HEK293 (cell line): ENCODE measurements around the gene ZNF483.
A peak's percentile ranks its signal among the peaks of the same experiment; 100 is the strongest.

Experiments used
- AEBP2 ChIP-seq: fragments of 450-650 bp; formaldehyde crosslinking; IDR thresholded peaks from 2 replicates; pipeline ENCODE4 v1.5.1; 2016; ENCODE audit warnings: missing biosample characterization, missing genetic modification characterization, borderline replicate concordance
- GLI4 ChIP-seq: fragments of 450-650 bp; formaldehyde crosslinking; IDR thresholded peaks from 2 replicates; pipeline ENCODE4 v1.5.1; 2016; ENCODE audit warnings: missing biosample characterization, missing genetic modification characterization
- GLIS2 ChIP-seq: fragments of 450-650 bp; formaldehyde crosslinking; IDR thresholded peaks from 2 replicates; pipeline ENCODE4 v1.5.1; 2016; ENCODE audit warnings: missing biosample characterization, missing genetic modification characterization
- HOXA7 ChIP-seq: sonication (generic); formaldehyde crosslinking; IDR thresholded peaks from 2 replicates; pipeline ENCODE4 v1.8.1; 2022; ENCODE audit warnings: missing genetic modification reagents, borderline replicate concordance
- IKZF3 ChIP-seq: fragments of 450-650 bp; IDR thresholded peaks from 2 replicates; pipeline ENCODE4 v1.5.0; 2018; ENCODE audit warnings: missing biosample characterization, mild to moderate bottlenecking, missing genetic modification characterization, moderate library complexity
- MEIS1 ChIP-seq: sonication (generic); formaldehyde crosslinking; IDR thresholded peaks from 2 replicates; pipeline ENCODE4 v1.8.1; 2022; ENCODE audit warnings: missing genetic modification reagents, mild to moderate bottlenecking, borderline replicate concordance
- PATZ1 ChIP-seq: fragments of 450-650 bp; formaldehyde crosslinking; IDR thresholded peaks from 2 replicates; pipeline ENCODE4 v1.5.1; 2016; ENCODE audit warnings: missing biosample characterization, missing genetic modification characterization
- PRDM1 ChIP-seq: fragments of 450-650 bp; formaldehyde crosslinking; IDR thresholded peaks from 2 replicates; pipeline ENCODE4; 2016; ENCODE audit warnings: missing biosample characterization, missing genetic modification characterization
- SALL2 ChIP-seq: fragments of 450-650 bp; formaldehyde crosslinking; IDR thresholded peaks from 2 replicates; pipeline ENCODE4 v1.5.0; 2017; ENCODE audit warnings: missing biosample characterization, mild to moderate bottlenecking, missing genetic modification characterization, borderline replicate concordance
- SCRT1 ChIP-seq: fragments of 450-650 bp; formaldehyde crosslinking; IDR thresholded peaks from 2 replicates; pipeline ENCODE4 v1.5.1; 2016; ENCODE audit warnings: missing biosample characterization, missing genetic modification characterization, borderline replicate concordance
- SETDB1 ChIP-seq: IDR thresholded peaks from one replicate; pipeline ENCODE4 v1.6.1; 2017; ENCODE audit warnings: mild to moderate bottlenecking, low read length, moderate library complexity, mixed read lengths; ENCODE audit not compliant: insufficient read length
- WT1 ChIP-seq: fragments of 450-650 bp; formaldehyde crosslinking; IDR thresholded peaks from 2 replicates; pipeline ENCODE4 v1.5.1; 2016; ENCODE audit warnings: missing biosample characterization, missing genetic modification characterization
- ZBTB1 ChIP-seq: fragments of 450-650 bp; formaldehyde crosslinking; IDR thresholded peaks from 2 replicates; pipeline ENCODE4 v1.5.1; 2016; ENCODE audit warnings: missing biosample characterization, missing genetic modification characterization
- ZBTB20 ChIP-seq: fragments of 450-650 bp; formaldehyde crosslinking; IDR thresholded peaks from 2 replicates; pipeline ENCODE4 v1.5.1; 2016; ENCODE audit warnings: missing biosample characterization, missing genetic modification characterization
- ZFP3 ChIP-seq: fragments of 450-650 bp; formaldehyde crosslinking; IDR thresholded peaks from 2 replicates; pipeline ENCODE4 v1.5.1; 2016; ENCODE audit warnings: low read depth, missing biosample characterization, missing genetic modification characterization
- ZFP69B ChIP-seq: fragments of 450-650 bp; formaldehyde crosslinking; IDR thresholded peaks from 2 replicates; pipeline ENCODE4 v1.5.1; 2016; ENCODE audit warnings: missing biosample characterization, missing genetic modification characterization
- ZNF10 ChIP-seq: fragments of 450-650 bp; formaldehyde crosslinking; IDR thresholded peaks from 2 replicates; pipeline ENCODE4 v1.5.1; 2017; ENCODE audit warnings: missing biosample characterization, missing genetic modification characterization
- ZNF112 ChIP-seq: fragments of 450-650 bp; formaldehyde crosslinking; IDR thresholded peaks from 2 replicates; pipeline ENCODE4 v1.5.0; 2017; ENCODE audit warnings: missing biosample characterization, missing genetic modification characterization
- ZNF146 ChIP-seq: fragments of 450-650 bp; formaldehyde crosslinking; IDR thresholded peaks from 2 replicates; pipeline ENCODE4 v1.5.1; 2016; ENCODE audit warnings: missing biosample characterization, missing genetic modification characterization
- ZNF26 ChIP-seq: fragments of 450-650 bp; formaldehyde crosslinking; IDR thresholded peaks from 2 replicates; pipeline ENCODE4 v1.5.1; 2016; ENCODE audit warnings: missing biosample characterization, missing genetic modification characterization
- ZNF280C ChIP-seq: fragments of 450-650 bp; formaldehyde crosslinking; IDR thresholded peaks from 2 replicates; pipeline ENCODE4 v1.5.1; 2016; ENCODE audit warnings: missing biosample characterization, missing genetic modification characterization
- ZNF335 ChIP-seq: fragments of 450-650 bp; formaldehyde crosslinking; conservative IDR thresholded peaks from 2 replicates; pipeline ENCODE4 v1.5.1; 2016; ENCODE audit warnings: missing biosample characterization, missing genetic modification characterization
- ZNF341 ChIP-seq: fragments of 450-650 bp; formaldehyde crosslinking; IDR thresholded peaks from 2 replicates; pipeline ENCODE4; 2016; ENCODE audit warnings: low read depth, missing biosample characterization, missing genetic modification characterization
- ZNF350 ChIP-seq: fragments of 450-650 bp; formaldehyde crosslinking; IDR thresholded peaks from 2 replicates; pipeline ENCODE4 v1.5.0; 2017; ENCODE audit warnings: missing biosample characterization, mild to moderate bottlenecking, missing genetic modification characterization
- ZNF362 ChIP-seq: fragments of 450-650 bp; formaldehyde crosslinking; IDR thresholded peaks from 2 replicates; pipeline ENCODE4 v1.5.1; 2016; ENCODE audit warnings: missing biosample characterization, missing genetic modification characterization
- ZNF391 ChIP-seq: fragments of 450-650 bp; formaldehyde crosslinking; IDR thresholded peaks from 2 replicates; pipeline ENCODE4 v1.5.1; 2016; ENCODE audit warnings: low read depth, missing biosample characterization, missing genetic modification characterization, borderline replicate concordance
- ZNF555 ChIP-seq: fragments of 450-650 bp; formaldehyde crosslinking; conservative IDR thresholded peaks from 2 replicates; pipeline ENCODE4 v1.5.1; 2017; ENCODE audit warnings: missing biosample characterization, mild to moderate bottlenecking, missing genetic modification characterization, inconsistent platforms
- ZNF629 ChIP-seq: fragments of 450-650 bp; formaldehyde crosslinking; IDR thresholded peaks from 2 replicates; pipeline ENCODE4 v1.5.1; 2017; ENCODE audit warnings: missing biosample characterization, missing genetic modification characterization
- ZNF645 ChIP-seq: fragments of 450-650 bp; formaldehyde crosslinking; IDR thresholded peaks from 2 replicates; pipeline ENCODE4; 2016; ENCODE audit warnings: missing biosample characterization, missing genetic modification characterization
- ZNF76 ChIP-seq: fragments of 450-650 bp; formaldehyde crosslinking; IDR thresholded peaks from 2 replicates; pipeline ENCODE4; 2016; ENCODE audit warnings: low read depth, missing biosample characterization, missing genetic modification characterization, borderline replicate concordance
- ZNF843 ChIP-seq: fragments of 450-650 bp; formaldehyde crosslinking; IDR thresholded peaks from 2 replicates; pipeline ENCODE4 v1.5.1; 2016; ENCODE audit warnings: missing biosample characterization, missing genetic modification characterization

ZNF483 gene

GRCh38 chr9:111482694-111483438 lies 42.1 kb upstream of the ZNF483 start (continued):
- TF ChIP-seq AEBP2 (tag by site-specific recombination) (no peak), ZNF280C (tag by site-specific recombination) (no peak), SALL2 (no peak), ZNF112 (tag by site-specific recombination) (no peak), ZNF350 (tag by site-specific recombination) (no peak), GLIS2 (tag by site-specific recombination) (peak; percentile 55; the same call in 1 of the 2 replicates), ZFP69B (tag by site-specific recombination) (no peak), ZFP3 (tag by site-specific recombination) (no peak), HOXA7 (no peak), GLI4 (tag by site-specific recombination) (no peak), ZBTB1 (tag by site-specific recombination) (no peak), ZNF843 (tag by site-specific recombination) (no peak), WT1 (no peak), ZNF76 (tag by site-specific recombination) (peak; percentile 74), PATZ1 (tag by site-specific recombination) (peak; percentile 67; the same call in 1 of the 2 replicates), ZNF391 (tag by site-specific recombination) (no peak), ZNF362 (tag by site-specific recombination) (no peak), ZBTB20 (tag by site-specific recombination) (peak; percentile 92), ZNF146 (tag by site-specific recombination) (0 out of 2 replicates have a peak, but pooled peaks have one; percentile 2), ZNF335 (tag by site-specific recombination) (peak; percentile 88), ZNF26 (tag by site-specific recombination) (no peak), SETDB1 (no peak), ZNF10 (tag by site-specific recombination) (no peak), SCRT1 (tag by site-specific recombination) (no peak), ZNF555 (no peak), MEIS1 (no peak), ZNF629 (tag by site-specific recombination) (no peak), PRDM1 (tag by site-specific recombination) (no peak), ZNF341 (peak; percentile 63), IKZF3 (tag by site-specific recombination) (no peak), ZNF645 (no peak)
